Prostate gland (tissue), 2 donors: ENCODE data around the gene SCGB2B2.

Source experiments
- POLR2A ChIP-seq: fragments of 450-650 bp; IDR thresholded peaks from one replicate; pipeline ENCODE4 v1.6.1; 2016; ENCODE audit warnings: antibody characterized with exemption, mild to moderate bottlenecking
- TF ChIP-seq, protein P1 (sequence below), 4 experiments: fragments of 200-600 bp in 2 of 4; fragments of 450-650 bp in 2 of 4; sonication (generic) in 2 of 4; IDR thresholded peaks; 1 replicate in 3 of 4; 2 replicates in 1 of 4; pipeline ENCODE4 v1.5.1; 2016 to 2019; ENCODE audit warnings: antibody characterized with exemption in 4 of 4, mild to moderate bottlenecking in 2 of 4, moderate library complexity in 2 of 4

DNA sequence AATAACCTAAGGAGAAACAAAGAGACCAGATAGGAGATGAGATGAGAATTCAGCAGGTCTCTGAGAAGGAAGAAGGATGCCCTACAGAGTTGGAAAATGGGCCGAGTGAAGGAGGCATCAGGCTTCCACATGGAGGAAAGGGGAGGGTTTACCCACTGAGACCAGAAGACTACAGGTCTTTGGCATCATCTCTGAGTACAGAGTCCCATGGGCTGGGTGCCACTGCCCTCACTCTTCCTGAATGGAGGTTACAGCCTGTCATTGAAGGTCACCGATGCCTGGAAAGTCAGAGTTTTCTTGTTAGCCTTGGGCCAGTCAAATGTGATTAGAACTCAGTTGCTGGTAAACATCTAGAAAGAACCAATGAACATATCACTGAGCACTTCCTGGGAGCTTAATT is 10.4 kb upstream of the SCGB2B2 start:
- TF ChIP-seq, protein P1, sequence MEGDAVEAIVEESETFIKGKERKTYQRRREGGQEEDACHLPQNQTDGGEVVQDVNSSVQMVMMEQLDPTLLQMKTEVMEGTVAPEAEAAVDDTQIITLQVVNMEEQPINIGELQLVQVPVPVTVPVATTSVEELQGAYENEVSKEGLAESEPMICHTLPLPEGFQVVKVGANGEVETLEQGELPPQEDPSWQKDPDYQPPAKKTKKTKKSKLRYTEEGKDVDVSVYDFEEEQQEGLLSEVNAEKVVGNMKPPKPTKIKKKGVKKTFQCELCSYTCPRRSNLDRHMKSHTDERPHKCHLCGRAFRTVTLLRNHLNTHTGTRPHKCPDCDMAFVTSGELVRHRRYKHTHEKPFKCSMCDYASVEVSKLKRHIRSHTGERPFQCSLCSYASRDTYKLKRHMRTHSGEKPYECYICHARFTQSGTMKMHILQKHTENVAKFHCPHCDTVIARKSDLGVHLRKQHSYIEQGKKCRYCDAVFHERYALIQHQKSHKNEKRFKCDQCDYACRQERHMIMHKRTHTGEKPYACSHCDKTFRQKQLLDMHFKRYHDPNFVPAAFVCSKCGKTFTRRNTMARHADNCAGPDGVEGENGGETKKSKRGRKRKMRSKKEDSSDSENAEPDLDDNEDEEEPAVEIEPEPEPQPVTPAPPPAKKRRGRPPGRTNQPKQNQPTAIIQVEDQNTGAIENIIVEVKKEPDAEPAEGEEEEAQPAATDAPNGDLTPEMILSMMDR (IDR thresholded peaks at IDR 0.05): no peak
- no peak for TF ChIP-seq POLR2A
